Neutrophil (primary cell): Measurements from ENCODE around the gene ADAMTS14.

Source experiments
- H3K27ac ChIP-seq: fragments of 200-600 bp; sonication (generic); 2 replicates; pipeline ENCODE4 v1.5.1; 2016; ENCODE audit warnings: mild to moderate bottlenecking, moderate library complexity
- H3K27me3 ChIP-seq: fragments of 200-600 bp; sonication (generic); 2 replicates; pipeline ENCODE4 v1.6.0; 2016; ENCODE audit warnings: mild to moderate bottlenecking
- H3K36me3 ChIP-seq: fragments of 200-600 bp; sonication (generic); 2 replicates; pipeline ENCODE4 v1.5.1; 2017
- H3K4me1 ChIP-seq, 2 experiments: fragments of 200-600 bp in 1 of 2; sonication (generic) in 1 of 2; 1 replicate in 1 of 2; 2 replicates in 1 of 2; pipeline versions ENCODE4 v1.5.1 to v1.6.1; 2013 to 2016; ENCODE audit warnings: low read depth in 1 of 2, low read length in 1 of 2, mild to moderate bottlenecking in 1 of 2, moderate library complexity in 1 of 2; ENCODE audit not compliant: control insufficient read depth in 1 of 2, insufficient read depth in 1 of 2
- H3K4me3 ChIP-seq, 2 experiments: fragments of 200-600 bp in 1 of 2; sonication (generic) in 1 of 2; 1 replicate in 1 of 2; 2 replicates in 1 of 2; pipeline ENCODE4 v1.5.1; 2013 to 2016; ENCODE audit warnings: low read depth in 1 of 2, low read length in 1 of 2, mild to moderate bottlenecking in 1 of 2, moderate library complexity in 1 of 2
- H3K9me3 ChIP-seq: fragments of 200-600 bp; sonication (generic); 2 replicates; pipeline ENCODE4 v1.5.1; 2016
- CTCF ChIP-seq: fragments of 200-600 bp; sonication (generic); IDR thresholded peaks from 2 replicates; pipeline ENCODE4 v1.5.1; 2016; ENCODE audit warnings: antibody characterized with exemption

ADAMTS14 gene

GRCh38 chr10:70807556-70807955 is 135.2 kb downstream of the ADAMTS14 start:
- Histone ChIP-seq H3K27ac (no peak overlapping the region), H3K4me1 (no peaks in the 10 kb centered on the region), H3K9me3 (no peaks in the 10 kb centered on the region), H3K4me3 (no peak overlapping the region), H3K27me3 (peaks cover 11% of the 10 kb centered on the region), H3K36me3 (no peaks in the 10 kb centered on the region)
- no peak for TF ChIP-seq CTCF

GRCh38 chr10:70809011-70809611 is 136.8 kb downstream of the ADAMTS14 start:
- H3K27ac ChIP-seq: no peak overlapping the region
- H3K36me3 ChIP-seq: no peaks in the 10 kb centered on the region
- H3K4me3 ChIP-seq: no peak overlapping the region
- H3K27me3 ChIP-seq: peaks cover 11% of the 10 kb centered on the region
- no peak for TF ChIP-seq CTCF
- no peaks in the 10 kb centered on the region for H3K9me3 ChIP-seq
- H3K4me1 ChIP-seq: no peaks in the 10 kb centered on the region

- TF ChIP-seq CTCF: no peak
- no peaks in the 10 kb centered on the region for H3K36me3 ChIP-seq
- no peaks in the 10 kb centered on the region for H3K4me1 ChIP-seq
Measured at GRCh38 chr10:70809726-70810125, 137.4 kb downstream of the ADAMTS14 start.

GRCh38 chr10:70810967-70811366 is 138.7 kb downstream of the ADAMTS14 start:
- Histone ChIP-seq H3K27me3 (peaks cover 11% of the 10 kb centered on the region), H3K4me1 (peaks cover 0 to 4% of the 10 kb centered on the region in 2 experiments), H3K4me3 (no peak overlapping the region), H3K36me3 (no peaks in the 10 kb centered on the region), H3K9me3 (no peaks in the 10 kb centered on the region), H3K27ac (no peak overlapping the region)
- no peak for TF ChIP-seq CTCF

More at GRCh38 chr10:70809726-70810125, 137.4 kb downstream of the ADAMTS14 start:
- Histone ChIP-seq H3K27ac (no peak overlapping the region), H3K4me3 (no peak overlapping the region), H3K27me3 (peaks cover 11% of the 10 kb centered on the region), H3K9me3 (no peaks in the 10 kb centered on the region)

- Histone ChIP-seq H3K27me3 (peaks cover 7% of the 10 kb centered on the region), H3K4me1 (peaks cover 6 to 7% of the 10 kb centered on the region in 2 experiments), H3K27ac (no peak overlapping the region), H3K9me3 (no peaks in the 10 kb centered on the region), H3K4me3 (no peak overlapping the region), H3K36me3 (no peaks in the 10 kb centered on the region)
- no peak for TF ChIP-seq CTCF
Measured at GRCh38 chr10:70811881-70812280, 139.6 kb downstream of the ADAMTS14 start.
